Peyer's patch (tissue), 4 donors: ENCODE measurements around the gene GTPBP3. TPM values are rescaled to one million over a fixed set of nuclear protein-coding genes. Genes with fewer than 3 reads are reported as not detected.
A peak's percentile ranks its signal among the peaks of the same experiment; 100 is the strongest.

Source experiments
- DNase-seq, 3 donors: peaks; one replicate each; pipeline ENCODE4 v3.0.0-alpha.2; 2017 to 2019
- H3K27ac ChIP-seq, 4 donors: fragments of 200-600 bp; sonication (generic); one replicate each; pipeline ENCODE4 v1.5.1; 2016 to 2019
- H3K27me3 ChIP-seq, 2 donors: fragments of 200-600 bp; sonication (generic); one replicate each; pipeline ENCODE4 v1.5.1; 2019
- H3K36me3 ChIP-seq, 3 donors: fragments of 200-600 bp; sonication (generic); one replicate each; pipeline ENCODE4 v1.5.1; 2016 to 2019
- H3K4me1 ChIP-seq, 4 donors: fragments of 200-600 bp; sonication (generic); one replicate each; pipeline ENCODE4 v1.5.1; 2016 to 2019
- H3K4me3 ChIP-seq, 4 donors: fragments of 200-600 bp; sonication (generic); 1 replicate in 3 of 4; 2 replicates in 1 of 4; pipeline ENCODE4 v1.5.1; 2016 to 2019; ENCODE audit warnings: mild to moderate bottlenecking in 1 of 4
- H3K9me3 ChIP-seq, 4 donors: fragments of 200-600 bp; sonication (generic); one replicate each; pipeline ENCODE4 v1.5.1; 2016 to 2019; ENCODE audit warnings: mild to moderate bottlenecking in 1 of 4
- CTCF ChIP-seq, 6 experiments: fragments of 450-650 bp in 4 of 6; fragments of 200-600 bp in 2 of 6; sonication (generic) in 1 of 6; IDR thresholded peaks; one replicate each; pipeline ENCODE4 v1.5.1; 2017 to 2019; ENCODE audit warnings: antibody characterized with exemption in 6 of 6, mild to moderate bottlenecking in 3 of 6, moderate library complexity in 1 of 6
- POLR2A ChIP-seq, 2 donors: fragments of 450-650 bp; IDR thresholded peaks; one replicate each; pipeline ENCODE4 v1.5.1; 2017; ENCODE audit warnings: antibody characterized with exemption in 2 of 2, mild to moderate bottlenecking in 2 of 2, moderate library complexity in 2 of 2
- total RNA-seq, 4 donors: library from RNA; depleted of rRNA; stranded (reverse); fragments of >200 nt; gene quantifications; one replicate each; pipeline ENCODE4 v1.1.0, GENCODE V29; 2016

The GTPBP3 gene
- total RNA-seq, 4 donors from 2014 or later: 40.5 to 74.4 (median 57.7) TPM

- Histone ChIP-seq H3K36me3 (no peaks in the 10 kb centered on the region), H3K27me3 (no peaks in the 10 kb centered on the region), H3K27ac (no peak overlapping the region), H3K4me3 (no peak overlapping the region), H3K9me3 (no peaks in the 10 kb centered on the region), H3K4me1 (peaks cover 0 to 18% (median 12%) of the 10 kb centered on the region in 4 donors)
- TF ChIP-seq CTCF (IDR thresholded peaks at IDR 0.05) (no peak), POLR2A (IDR thresholded peaks at IDR 0.05) (no peak)
- no peak for DNase-seq
Measured at GRCh38 chr19:17389288-17389687, 51.9 kb downstream of the GTPBP3 start.

GRCh38 chr19:17389957-17390664, 52.8 kb downstream of the GTPBP3 start:
- Histone ChIP-seq H3K27me3 (no peaks in the 10 kb centered on the region), H3K9me3 (no peaks in the 10 kb centered on the region), H3K27ac (peak overlapping the region in 1 of 4 donors; percentile 25), H3K36me3 (no peaks in the 10 kb centered on the region), H3K4me3 (peak overlapping the region; percentile 16 to 53 (median 44)), H3K4me1 (peaks cover 0 to 18% (median 12%) of the 10 kb centered on the region in 4 donors)
- no peak for DNase-seq
- TF ChIP-seq POLR2A (IDR thresholded peaks at IDR 0.05): no peak
- no peak for TF ChIP-seq CTCF (IDR thresholded peaks at IDR 0.05)

GRCh38 chr19:17390665-17391370, 53.5 kb downstream of the GTPBP3 start:
- peak overlapping the region in 1 of 4 donors; percentile 25 for H3K27ac ChIP-seq
- no peaks in the 10 kb centered on the region for H3K9me3 ChIP-seq
- H3K27me3 ChIP-seq: no peaks in the 10 kb centered on the region
- peaks cover 0 to 18% (median 12%) of the 10 kb centered on the region in 4 donors for H3K4me1 ChIP-seq
- peak overlapping the region; percentile 16 to 53 (median 44) for H3K4me3 ChIP-seq
- peak; percentile 85 to 95 (median 90) for DNase-seq
- H3K36me3 ChIP-seq: no peaks in the 10 kb centered on the region
- TF ChIP-seq CTCF (IDR thresholded peaks at IDR 0.05): peak; percentile 59 to 81 (median 77)
- no peak for TF ChIP-seq POLR2A (IDR thresholded peaks at IDR 0.05)

GRCh38 chr19:17391371-17392151, 54.2 kb downstream of the GTPBP3 start:
- DNase-seq: peak in 1 of 3 donors; percentile 17
- no peak for TF ChIP-seq POLR2A (IDR thresholded peaks at IDR 0.05)
- peaks cover 0 to 18% (median 12%) of the 10 kb centered on the region in 4 donors for H3K4me1 ChIP-seq
- H3K4me3 ChIP-seq: peak overlapping the region; percentile 16 to 53 (median 44)
- H3K9me3 ChIP-seq: no peaks in the 10 kb centered on the region
- H3K27ac ChIP-seq: no peak overlapping the region
- no peaks in the 10 kb centered on the region for H3K27me3 ChIP-seq
- H3K36me3 ChIP-seq: no peaks in the 10 kb centered on the region

Other genes with a start within 250 kb of the GTPBP3 start
- gene USE1, start 122.2 kb upstream of the GTPBP3 start, total RNA-seq: 10 to 100 TPM in 3 of 4 donors, 1 to 10 TPM in 1; 7.7 to 13.6 (median 11.2) TPM
- 10 to 100 TPM in 3 of 4 donors, 1 to 10 TPM in 1; 8.3 to 38.5 (median 30.8) TPM for gene OCEL1, start 111.3 kb upstream of the GTPBP3 start, total RNA-seq
- gene NR2F6, start 91.6 kb upstream of the GTPBP3 start, total RNA-seq: 100 to 1,000 TPM in 3 of 4 donors, 10 to 100 TPM in 1; 42.1 to 217 (median 142) TPM
- gene USHBP1, start 72.8 kb upstream of the GTPBP3 start, total RNA-seq: 10 to 100 TPM in 1 of 4 donors, 1 to 10 TPM in 3; 1.6 to 11.6 (median 2.5) TPM
- gene BABAM1, start 70.1 kb upstream of the GTPBP3 start, total RNA-seq: 100 to 1,000 TPM in 1 of 4 donors, 10 to 100 TPM in 3; 51.8 to 174 (median 59.2) TPM
- 1 to 10 TPM in 1 of 4 donors, under 1 TPM in 2, not detected in 1; 0.18 to 1.3 (median 0.95) TPM for gene ANKLE1, start 55.7 kb upstream of the GTPBP3 start, total RNA-seq
- 10 to 100 TPM in 1 of 4 donors, 1 to 10 TPM in 3; 2.1 to 14.1 (median 5.6) TPM for gene ABHD8, start 34.1 kb upstream of the GTPBP3 start, total RNA-seq
- gene MRPL34, start 31.7 kb upstream of the GTPBP3 start, total RNA-seq: 100 to 1,000 TPM in 3 of 4 donors, 10 to 100 TPM in 1; 76.7 to 202 (median 196) TPM
- 10 to 100 TPM; 15.2 to 37.2 (median 23.9) TPM for gene DDA1, start 28.0 kb upstream of the GTPBP3 start, total RNA-seq
- gene ANO8, start 2.7 kb upstream of the GTPBP3 start, total RNA-seq: 10 to 100 TPM; 10.3 to 18.9 (median 16.0) TPM
- 10 to 100 TPM; 10.5 to 62.7 (median 18.7) TPM for gene PLVAP, start 39.8 kb downstream of the GTPBP3 start, total RNA-seq
- not detected for gene CCDC194, start 56.6 kb downstream of the GTPBP3 start, total RNA-seq
- gene BST2, start 68.1 kb downstream of the GTPBP3 start, total RNA-seq: 100 to 1,000 TPM in 1 of 4 donors, 10 to 100 TPM in 2, 1 to 10 TPM in 1; 9.6 to 101 (median 23.9) TPM
- gene MVB12A, start 82.5 kb downstream of the GTPBP3 start, total RNA-seq: 10 to 100 TPM; 52.2 to 68.0 (median 64.1) TPM
- gene TMEM221, start 111.1 kb downstream of the GTPBP3 start, total RNA-seq: not detected
- gene NXNL1, start 123.4 kb downstream of the GTPBP3 start, total RNA-seq: not detected
- gene SLC27A1, start 133.0 kb downstream of the GTPBP3 start, total RNA-seq: 10 to 100 TPM in 2 of 4 donors, 1 to 10 TPM in 1, under 1 TPM in 1; 0.70 to 13.2 (median 8.3) TPM
- gene PGLS, start 174.1 kb downstream of the GTPBP3 start, total RNA-seq: 100 to 1,000 TPM in 2 of 4 donors, 10 to 100 TPM in 2; 79.2 to 117 (median 104) TPM
- gene COLGALT1, start 218.1 kb downstream of the GTPBP3 start, total RNA-seq: 10 to 100 TPM; 24.7 to 79.2 (median 48.9) TPM